GM19099 (cell line): ENCODE measurements around the gene DTX4.

Experiments
- POLR2A ChIP-seq: IDR thresholded peaks from 3 replicates; pipeline ENCODE4 v1.6.1; 2011; ENCODE audit warnings: low read depth; ENCODE audit not compliant: insufficient read length; ENCODE audit errors: extremely low read depth

DTX4 gene

GRCh38 chr11:59253001-59253400, 81.1 kb downstream of the DTX4 start:
- no peak for TF ChIP-seq POLR2A

- TF ChIP-seq POLR2A: no peak
These were observed 82.4 kb downstream of the DTX4 start for GRCh38 chr11:59254286-59254685.

DNA sequence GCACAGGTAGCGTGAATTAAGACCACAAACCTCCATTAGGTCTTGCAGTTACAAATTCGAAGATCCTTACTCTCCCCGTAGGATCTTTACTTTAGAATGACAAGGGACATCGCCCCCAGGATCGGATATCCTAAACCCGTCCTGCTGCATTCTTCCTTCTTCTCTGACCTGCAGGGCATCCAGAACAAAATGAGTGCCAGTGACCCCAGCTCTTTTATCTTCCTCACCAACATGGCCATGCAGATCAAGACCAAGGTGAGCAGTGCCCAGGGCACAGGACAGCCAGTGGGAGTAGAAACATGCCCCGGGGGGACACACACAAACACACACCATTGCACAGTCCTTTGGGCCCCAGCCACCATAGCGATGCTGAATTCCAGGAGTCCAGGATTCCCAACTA, 83.3 kb downstream of the DTX4 start:
- no peak for TF ChIP-seq POLR2A
